ENCODE data around the gene PANK4. TPM values are rescaled to one million over a fixed set of nuclear protein-coding genes. Genes with fewer than 3 reads are reported as not detected.

Gene PANK4
- total and polyA plus RNA-seq, 2 donors (not counting 3 experiments of a cell fraction or from before 2014, with no cell fraction given), result 22.1 to 34.0 TPM

- H3K4me2 ChIP-seq (ENCODE audit: insufficient read depth, low read length), result peak overlapping the region; percentile 77
Observed at GRCh38 chr1:2545754-2546514, 19.5 kb upstream of the PANK4 start.

GRCh38 chr1:2544875-2545640, 18.7 kb upstream of the PANK4 start:
- intact Hi-C loops (cut with micrococcal nuclease), result no loop called here
- no peaks in the 10 kb centered on the region for H3K9me3 ChIP-seq (replicated peaks; ENCODE audit: control insufficient read depth, insufficient read depth, low read length)
- no peaks in the 10 kb centered on the region for H3K79me2 ChIP-seq (ENCODE audit: control insufficient read depth, insufficient read depth, low read length)
- no peak overlapping the region for H3K27ac ChIP-seq (ENCODE audit: insufficient read depth, low read depth, low read length)
- TF ChIP-seq JUN (IDR thresholded peaks at IDR 0.05; ENCODE audit: borderline replicate concordance, insufficient read depth, insufficient read length, low read depth) (no peak), POLR2A (IDR thresholded peaks at IDR 0.05; ENCODE audit: low read depth, low read length) (no peak), MYC (IDR thresholded peaks at IDR 0.05; ENCODE audit: low read depth, low read length) (no peak), POLR2AphosphoS5 (IDR thresholded peaks at IDR 0.05; ENCODE audit: insufficient read depth, low read depth, low read length) (no peak), FOS (IDR thresholded peaks at IDR 0.05; ENCODE audit: borderline replicate concordance, insufficient read depth, low read length) (no peak), CTCF (IDR thresholded peaks at IDR 0.05; ENCODE audit: extremely low read depth in 1 of 2, insufficient read depth in 1 of 2, low read depth in 1 of 2, low read length in 2 of 2) (no peak), MAX (IDR thresholded peaks at IDR 0.05; ENCODE audit: insufficient read depth, insufficient read length) (no peak), EZH2 (IDR thresholded peaks at IDR 0.05; ENCODE audit: borderline replicate concordance, low read depth, low read length, severe bottlenecking) (no peak), GATA2 (IDR thresholded peaks at IDR 0.05; ENCODE audit: insufficient read depth, insufficient read length, low read depth, low read length) (no peak)
- H3K36me3 ChIP-seq (ENCODE audit: control insufficient read depth in 2 of 2, extremely low read depth in 1 of 2, insufficient read depth in 2 of 2, low read length in 2 of 2), result no peaks in the 10 kb centered on the region
- no peak overlapping the region for H3K4me3 ChIP-seq (replicated peaks in 1 of 3; ENCODE audit: insufficient read depth in 1 of 3, low read depth in 1 of 3, low read length in 3 of 3)
- dilution Hi-C loops (cut with MboI; ENCODE audit: extremely low pct_ligation_motif_present, low sequenced_read_pairs), result no loop called here
- H3K9ac ChIP-seq (replicated peaks; ENCODE audit: extremely low read depth, insufficient read depth, low read length), result no peak overlapping the region
- no peaks in the 10 kb centered on the region for H3K9me1 ChIP-seq (replicated peaks; ENCODE audit: control insufficient read depth, extremely low read depth, insufficient read depth, low read length)
- FAIRE-seq (no peak), DNase-seq (ENCODE audit: low read depth, low spot score) (no peak)
- H3K27me3 ChIP-seq (ENCODE audit: control insufficient read depth in 2 of 2, insufficient read depth in 2 of 2, low read length in 2 of 2), result peaks cover 0 to 1% of the 10 kb centered on the region in 2 experiments
- H4K20me1 ChIP-seq (replicated peaks; ENCODE audit: control insufficient read depth, extremely low read depth, insufficient read depth, low read length), result no peaks in the 10 kb centered on the region
- H3K4me1 ChIP-seq (ENCODE audit: control insufficient read depth, extremely low read depth, insufficient read depth, low read length), result peaks cover 27% of the 10 kb centered on the region
- ChIA-PET POLR2A (no interaction called here), CTCF (interaction anchor here (1.1 to 1.4 kb wide), 3 partner anchors 19 to 908 kb away, joined by 3 to 10 read pairs (median 5); partner anchors contain the start of gene PANK4)
- H2AFZ ChIP-seq (ENCODE audit: low read depth, low read length), result no peak overlapping the region
- H3K4me2 ChIP-seq (ENCODE audit: insufficient read depth, low read length), result no peak overlapping the region
- BruUV-seq (replicated peaks), result no TSS peak

More at GRCh38 chr1:2545754-2546514, 19.5 kb upstream of the PANK4 start:
- dilution Hi-C loops (cut with MboI; ENCODE audit: extremely low pct_ligation_motif_present, low sequenced_read_pairs), result no loop called here
- Histone ChIP-seq H3K4me3 (replicated peaks in 1 of 3; ENCODE audit: insufficient read depth in 1 of 3, low read depth in 1 of 3, low read length in 3 of 3) (peak overlapping the region; percentile 51 to 74 (median 67)), H4K20me1 (replicated peaks; ENCODE audit: control insufficient read depth, extremely low read depth, insufficient read depth, low read length) (no peaks in the 10 kb centered on the region), H3K27ac (ENCODE audit: insufficient read depth, low read depth, low read length) (peak overlapping the region; percentile 80), H3K9me1 (replicated peaks; ENCODE audit: control insufficient read depth, extremely low read depth, insufficient read depth, low read length) (no peaks in the 10 kb centered on the region), H3K36me3 (ENCODE audit: control insufficient read depth in 2 of 2, extremely low read depth in 1 of 2, insufficient read depth in 2 of 2, low read length in 2 of 2) (no peaks in the 10 kb centered on the region), H2AFZ (ENCODE audit: low read depth, low read length) (peak overlapping the region; percentile 84), H3K9ac (replicated peaks; ENCODE audit: extremely low read depth, insufficient read depth, low read length) (peak overlapping the region; percentile 74), H3K9me3 (replicated peaks; ENCODE audit: control insufficient read depth, insufficient read depth, low read length) (no peaks in the 10 kb centered on the region), H3K27me3 (ENCODE audit: control insufficient read depth in 2 of 2, insufficient read depth in 2 of 2, low read length in 2 of 2) (peaks cover 0 to 1% of the 10 kb centered on the region in 2 experiments), H3K4me1 (ENCODE audit: control insufficient read depth, extremely low read depth, insufficient read depth, low read length) (peaks cover 27% of the 10 kb centered on the region), H3K79me2 (ENCODE audit: control insufficient read depth, insufficient read depth, low read length) (no peaks in the 10 kb centered on the region)
- no TSS peak for BruUV-seq (replicated peaks)
- TF ChIP-seq POLR2A (IDR thresholded peaks at IDR 0.05; ENCODE audit: low read depth, low read length), result peak; percentile 78
- peak; percentile 72 for TF ChIP-seq POLR2AphosphoS5 (IDR thresholded peaks at IDR 0.05; ENCODE audit: insufficient read depth, low read depth, low read length)
- TF ChIP-seq JUN (IDR thresholded peaks at IDR 0.05; ENCODE audit: borderline replicate concordance, insufficient read depth, insufficient read length, low read depth), result no peak
- peak; percentile 79 for TF ChIP-seq MAX (IDR thresholded peaks at IDR 0.05; ENCODE audit: insufficient read depth, insufficient read length)
- POLR2A ChIA-PET, result interaction anchor here (0.6 kb wide), 1 partner anchor 19 kb away, joined by 5 read pairs; the partner anchor contains the start of gene PANK4
- intact Hi-C loops (cut with micrococcal nuclease), result loop anchor here (1.0 to 2.0 kb wide), 5 partner anchors 20 to 351 kb away; partner anchors contain the start of genes FAAP20, PANK4 and PRXL2B
- DNase-seq (ENCODE audit: low read depth, low spot score), result peak; percentile 84
- CTCF ChIA-PET, result interaction anchor here (1.0 to 1.2 kb wide), 4 partner anchors 20 to 907 kb away, joined by 3 to 10 read pairs (median 6); partner anchors contain the start of genes FAAP20 and PANK4
- FAIRE-seq, result peak; percentile 93

Measured in endothelial cell of umbilical vein (primary cell).